HG03439 (cell line): Measurements from ENCODE around the gene FGF12.
A peak's percentile ranks its signal among the peaks of the same experiment; 100 is the strongest.

Experiments used
- ATAC-seq: cut with Tn5 transposase; IDR thresholded peaks from one replicate; pipeline ENCODE4 v1.9.1; 2021; ENCODE audit warnings: mild to moderate bottlenecking, moderate library complexity; ENCODE audit not compliant: unreplicated experiment

The FGF12 gene

GRCh38 chr3:192419312-192419711 lies 308.0 kb downstream of the FGF12 start:
- ATAC-seq, result no peak

DNA sequence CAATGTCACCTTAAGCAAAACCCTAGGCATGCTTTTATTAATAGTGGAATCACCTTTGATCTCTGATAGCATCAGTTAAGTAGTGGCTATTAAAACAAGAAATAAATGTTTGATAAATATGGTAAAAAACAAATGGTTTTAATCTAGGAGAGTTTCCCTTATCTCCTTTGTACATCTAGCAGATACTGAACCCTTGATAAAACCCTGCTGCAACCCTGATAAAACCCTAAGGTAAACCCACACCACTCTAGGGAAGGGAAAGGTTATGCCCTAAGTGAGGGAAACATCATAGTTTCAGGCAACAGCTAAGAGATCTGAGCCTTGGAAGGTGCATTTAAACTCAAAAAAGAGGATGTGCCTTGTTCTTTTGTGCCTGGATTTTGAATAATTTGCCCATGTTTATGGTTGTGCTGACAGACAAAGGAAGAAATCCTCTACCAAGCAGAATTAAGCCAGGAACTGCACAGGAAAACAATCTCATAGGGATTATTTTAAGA lies 309.7 kb downstream of the FGF12 start:
- ATAC-seq, result no peak

- no peak for ATAC-seq
Observed at GRCh38 chr3:192417017-192417416, 310.3 kb downstream of the FGF12 start.

- ATAC-seq, result no peak
Observed at GRCh38 chr3:192413461-192413860, 313.9 kb downstream of the FGF12 start.

DNA sequence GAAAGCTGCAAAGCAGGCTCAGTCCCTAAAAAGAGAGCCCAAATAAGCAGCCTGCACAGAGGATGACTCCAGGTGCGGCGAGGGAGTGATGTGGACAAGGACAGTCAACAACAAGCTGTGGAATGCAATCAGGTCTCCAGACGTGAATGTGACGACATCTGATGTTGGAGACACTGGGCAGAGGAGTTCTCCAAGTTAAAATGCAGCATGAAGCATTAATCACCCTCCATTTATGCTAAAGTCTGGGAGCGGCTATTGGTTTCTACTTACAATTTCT lies 316.7 kb downstream of the FGF12 start:
- no peak for ATAC-seq

DNA sequence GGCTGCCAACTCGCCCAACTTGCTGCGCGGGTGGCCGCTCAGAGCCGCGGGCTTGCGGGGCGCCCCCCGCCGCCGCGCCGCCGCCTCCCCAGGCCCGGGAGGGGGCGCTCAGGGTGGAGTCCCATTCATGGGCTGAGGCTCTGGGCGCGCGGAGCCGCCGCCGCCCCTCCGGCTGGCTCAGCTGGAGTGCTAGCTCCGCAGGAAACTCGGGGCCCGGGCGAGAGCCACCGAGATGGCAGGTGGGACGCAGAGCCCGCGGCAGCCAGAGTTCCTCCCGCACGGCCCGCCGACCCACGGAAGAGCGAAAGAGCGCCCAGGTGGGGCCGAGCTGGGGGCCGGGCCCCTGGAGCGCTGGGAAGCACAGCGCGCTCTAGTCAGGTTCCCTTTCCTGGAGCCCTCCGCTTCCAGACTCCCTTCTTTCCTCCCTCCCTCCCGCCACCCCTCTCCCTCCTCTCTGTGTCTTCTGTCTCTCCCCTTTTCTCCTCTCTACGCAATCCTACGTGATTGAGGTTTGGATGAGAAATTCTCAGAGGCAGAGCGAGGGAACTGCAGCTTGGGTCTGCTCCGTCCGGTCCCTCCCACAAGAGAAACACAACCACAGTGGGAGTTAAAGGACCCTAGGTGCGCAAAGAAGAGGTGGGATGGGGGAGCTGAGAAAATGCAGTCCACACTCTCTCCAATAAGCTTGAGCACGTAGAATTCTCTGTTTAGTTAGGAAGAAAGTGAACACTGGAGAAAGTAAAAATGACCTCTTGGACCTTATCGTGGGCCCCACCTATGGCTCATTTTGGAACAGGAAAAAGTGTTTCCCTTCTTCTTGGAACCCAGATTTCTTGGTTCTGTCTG lies 317.3 kb downstream of the FGF12 start:
- ATAC-seq, result no peak

DNA sequence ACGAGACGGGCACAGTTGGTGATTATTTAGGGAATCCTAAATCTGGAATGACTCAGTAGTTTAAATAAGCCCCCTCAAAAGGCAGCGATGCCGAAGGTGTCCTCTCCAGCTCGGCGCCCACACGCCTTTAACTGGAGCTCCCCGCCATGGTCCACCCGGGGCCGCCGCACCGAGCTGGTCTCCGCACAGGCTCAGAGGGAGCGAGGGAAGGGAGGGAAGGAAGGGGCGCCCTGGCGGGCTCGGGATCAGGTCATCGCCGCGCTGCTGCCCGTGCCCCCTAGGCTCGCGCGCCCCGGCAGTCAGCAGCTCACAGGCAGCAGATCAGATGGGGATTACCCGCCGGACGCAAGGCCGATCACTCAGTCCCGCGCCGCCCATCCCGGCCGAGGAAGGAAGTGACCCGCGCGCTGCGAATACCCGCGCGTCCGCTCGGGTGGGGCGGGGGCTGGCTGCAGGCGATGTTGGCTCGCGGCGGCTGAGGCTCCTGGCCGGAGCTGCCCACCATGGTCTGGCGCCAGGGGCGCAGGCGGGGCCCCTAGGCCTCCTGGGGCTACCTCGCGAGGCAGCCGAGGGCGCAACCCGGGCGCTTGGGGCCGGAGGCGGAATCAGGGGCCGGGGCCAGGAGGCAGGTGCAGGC lies 318.0 kb downstream of the FGF12 start:
- ATAC-seq, result peak; percentile 71

DNA sequence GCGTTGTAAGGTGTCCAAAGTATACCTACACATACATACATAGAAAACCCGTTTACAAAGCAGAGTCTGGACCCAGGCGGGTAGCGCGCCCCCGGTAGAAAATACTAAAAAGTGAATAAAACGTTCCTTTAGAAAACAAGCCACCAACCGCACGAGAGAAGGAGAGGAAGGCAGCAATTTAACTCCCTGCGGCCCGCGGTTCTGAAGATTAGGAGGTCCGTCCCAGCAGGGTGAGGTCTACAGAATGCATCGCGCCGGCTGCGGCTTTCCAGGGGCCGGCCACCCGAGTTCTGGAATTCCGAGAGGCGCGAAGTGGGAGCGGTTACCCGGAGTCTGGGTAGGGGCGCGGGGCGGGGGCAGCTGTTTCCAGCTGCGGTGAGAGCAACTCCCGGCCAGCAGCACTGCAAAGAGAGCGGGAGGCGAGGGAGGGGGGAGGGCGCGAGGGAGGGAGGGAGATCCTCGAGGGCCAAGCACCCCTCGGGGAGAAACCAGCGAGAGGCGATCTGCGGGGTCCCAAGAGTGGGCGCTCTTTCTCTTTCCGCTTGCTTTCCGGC lies 318.6 kb downstream of the FGF12 start:
- ATAC-seq, result no peak

DNA sequence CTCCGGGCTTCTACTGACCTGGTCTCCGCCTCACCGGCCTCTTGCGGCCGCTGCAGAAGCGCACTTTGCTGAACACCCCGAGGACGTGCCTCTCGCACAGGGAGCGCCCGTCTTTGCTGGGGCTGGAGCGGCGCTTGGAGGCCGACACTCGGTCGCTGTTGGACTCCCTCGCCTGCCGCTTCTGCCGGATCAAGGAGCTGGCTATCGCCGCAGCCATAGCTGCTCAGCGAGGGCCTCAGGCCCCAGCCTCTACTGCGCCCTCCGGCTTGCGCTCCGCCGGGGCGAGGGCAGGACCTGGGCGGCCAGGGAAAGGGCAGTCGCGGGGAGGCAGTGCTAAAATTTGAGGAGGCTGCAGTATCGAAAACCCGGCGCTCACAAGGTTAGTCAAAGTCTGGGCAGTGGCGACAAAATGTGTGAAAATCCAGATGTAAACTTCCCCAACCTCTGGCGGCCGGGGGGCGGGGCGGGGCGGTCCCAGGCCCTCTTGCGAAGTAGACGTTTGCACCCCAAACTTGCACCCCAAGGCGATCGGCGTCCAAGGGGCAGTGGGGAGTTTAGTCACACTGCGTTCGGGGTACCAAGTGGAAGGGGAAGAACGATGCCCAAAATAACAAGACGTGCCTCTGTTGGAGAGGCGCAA lies 319.2 kb downstream of the FGF12 start:
- no peak for ATAC-seq

GRCh38 chr3:192399767-192400166 lies 327.6 kb downstream of the FGF12 start:
- ATAC-seq, result no peak

DNA sequence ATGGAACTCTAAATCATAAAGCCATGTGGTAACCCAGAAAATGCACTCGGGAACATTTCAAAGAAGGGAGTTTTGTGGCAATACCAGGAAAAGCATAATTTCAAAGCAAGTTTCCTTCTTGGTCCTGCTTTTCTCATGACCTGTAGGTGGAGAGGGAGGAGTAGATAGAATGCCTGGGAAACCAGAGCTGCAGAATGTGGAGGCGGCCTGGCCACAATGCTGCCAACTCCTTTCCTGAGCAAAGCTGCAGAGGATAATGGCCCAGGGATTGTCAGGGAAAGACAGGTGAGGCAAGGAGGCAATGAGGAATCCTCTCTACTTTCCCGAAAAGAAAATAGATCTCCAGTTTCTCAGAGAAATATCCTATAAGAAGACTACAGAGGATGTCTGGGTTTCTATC lies 330.3 kb downstream of the FGF12 start:
- ATAC-seq, result no peak

GRCh38 chr3:192395506-192395905 lies 331.8 kb downstream of the FGF12 start:
- no peak for ATAC-seq

DNA sequence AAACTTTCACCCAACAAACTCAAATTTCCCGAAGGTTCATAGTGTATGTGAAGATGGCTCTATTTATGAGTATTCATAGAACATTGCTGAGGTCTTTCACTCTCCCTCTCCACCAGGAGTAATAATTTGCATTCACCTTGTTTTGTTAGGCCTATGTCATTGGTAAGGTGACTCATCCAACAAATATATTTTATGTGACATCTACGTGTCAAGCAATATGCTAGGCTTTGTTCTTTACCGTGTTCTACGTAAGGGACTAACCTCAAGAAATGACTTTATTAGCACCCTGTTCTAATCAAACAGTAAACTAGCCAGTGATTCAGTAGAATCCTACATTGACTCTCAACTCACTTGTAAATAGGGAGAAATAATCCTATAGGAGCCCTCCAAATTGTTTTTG lies 334.4 kb downstream of the FGF12 start:
- no peak for ATAC-seq

DNA sequence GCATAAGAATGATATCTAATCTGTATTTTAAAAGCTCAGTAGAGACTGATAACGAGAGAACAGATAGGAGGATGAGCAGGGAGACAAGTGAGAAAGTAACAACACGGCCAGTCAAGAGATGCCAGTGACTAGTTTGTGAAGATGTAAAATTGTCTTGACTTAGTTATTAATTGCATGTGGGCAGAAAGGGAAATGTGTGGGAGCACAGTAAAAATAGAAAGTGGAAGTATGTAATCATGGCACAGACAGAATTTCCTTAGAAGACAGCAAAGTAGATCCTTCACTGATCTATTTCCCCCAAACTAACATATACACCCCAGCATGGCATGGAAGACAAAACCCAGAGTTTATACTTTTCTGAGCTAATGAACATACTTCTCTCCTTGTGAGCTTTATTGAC lies 344.5 kb downstream of the FGF12 start:
- ATAC-seq, result no peak

GRCh38 chr3:192373586-192373985 lies 353.8 kb downstream of the FGF12 start:
- no peak for ATAC-seq

DNA sequence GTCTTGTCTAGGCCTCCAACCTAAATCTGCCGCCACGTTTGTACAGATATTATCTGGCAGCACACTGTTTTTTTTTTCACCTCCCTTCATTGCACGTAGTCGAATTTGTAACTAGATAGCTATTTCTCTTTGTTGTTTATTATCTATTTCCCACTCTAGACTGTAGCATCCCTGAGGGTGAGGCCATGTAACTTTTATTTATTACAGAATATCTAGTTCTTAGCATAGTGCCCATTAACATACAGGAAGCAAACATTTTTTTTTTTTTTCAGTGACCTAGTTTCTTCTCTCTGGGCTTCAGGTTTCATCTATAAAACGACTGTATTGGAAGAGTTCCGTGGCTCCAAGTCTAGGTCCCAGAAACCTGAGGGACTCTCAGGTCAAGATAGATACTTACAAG lies 354.3 kb downstream of the FGF12 start:
- no peak for ATAC-seq

GRCh38 chr3:192372616-192373015 lies 354.7 kb downstream of the FGF12 start:
- ATAC-seq, result no peak

- ATAC-seq, result no peak
Observed at GRCh38 chr3:192371870-192372400, 355.4 kb downstream of the FGF12 start.

DNA sequence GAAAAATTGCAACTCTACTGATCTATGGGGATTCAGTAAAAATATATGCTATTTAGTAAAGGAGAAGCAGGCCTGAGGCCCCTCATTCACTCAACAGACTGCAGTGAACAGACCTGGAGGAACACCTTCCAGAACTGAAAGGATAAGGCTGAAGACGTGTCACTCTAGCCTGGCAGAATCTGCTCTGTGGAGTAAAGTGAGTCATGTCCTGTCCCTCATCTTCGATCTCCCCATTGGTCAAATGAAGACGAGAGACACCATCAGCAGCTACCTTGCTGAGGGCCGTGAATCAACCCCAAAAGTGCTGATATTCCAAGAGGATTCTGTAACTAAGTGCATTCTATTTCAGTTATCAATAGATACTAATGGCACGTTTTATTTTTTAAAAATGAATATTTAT lies 359.7 kb downstream of the FGF12 start:
- no peak for ATAC-seq

DNA sequence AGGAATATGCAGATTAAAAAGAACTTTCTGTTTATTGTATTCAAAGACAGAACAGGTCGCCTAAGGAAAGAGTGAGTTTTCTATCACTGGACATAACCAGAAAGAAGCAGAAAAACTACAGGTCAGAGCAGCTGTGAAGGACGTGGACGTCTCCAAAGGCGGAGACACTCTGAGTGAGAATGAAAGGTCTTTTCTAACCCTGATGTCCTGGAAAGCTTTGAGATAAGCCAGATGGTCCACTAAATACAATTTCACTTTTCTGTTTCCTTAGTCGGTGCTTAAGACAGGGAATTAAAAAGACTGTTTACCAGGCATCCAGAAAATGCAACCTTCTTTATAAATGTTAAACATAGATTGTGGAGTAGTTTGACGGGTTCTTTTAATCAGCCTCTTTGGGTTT lies 360.4 kb downstream of the FGF12 start:
- ATAC-seq, result no peak

- ATAC-seq, result no peak
Observed at GRCh38 chr3:192365571-192365970, 361.8 kb downstream of the FGF12 start.

- no peak for ATAC-seq
Observed at GRCh38 chr3:192364316-192364715, 363.0 kb downstream of the FGF12 start.
